WTC11 (cell line): ENCODE results near the gene ZNF821. TPM values are rescaled to one million over a fixed set of nuclear protein-coding genes. Genes with fewer than 3 reads are reported as not detected.
A peak's percentile ranks its signal among the peaks of the same experiment; 100 is the strongest.

Experiments
- ATAC-seq: fragments of 200-7000 bp; cut with Tn5 transposase; 2 replicates; pipeline ENCODE4 v1.10.0; 2021; ENCODE audit warnings: mild to moderate bottlenecking, moderate library complexity
- CTCF ChIA-PET: fragments of 300-600 bp; sonication (Branson Sonifier 250); formaldehyde crosslinking; loops from one replicate; lab custom pipeline; 2021; ENCODE audit warnings: antibody characterized with exemption; lab: Charles Lee
- POLR2A ChIA-PET: fragments of 350-600 bp; sonication (Branson Sonifier 250); formaldehyde crosslinking; loops from one replicate; lab custom pipeline; 2021; ENCODE audit warnings: antibody characterized with exemption; lab: Charles Lee
- DNase-seq: peaks from one replicate; pipeline ENCODE4 v3.0.0; 2021; ENCODE audit warnings: low spot score
- H3K27ac Mint-ChIP-seq: 2 replicates; pipeline ENCODE4 v1.8.0; 2021; ENCODE audit warnings: mixed read lengths
- H3K27me3 Mint-ChIP-seq: 2 replicates; pipeline ENCODE4 v1.8.0; 2021; ENCODE audit warnings: low read depth, mild to moderate bottlenecking, moderate library complexity, mixed read lengths
- H3K36me3 Mint-ChIP-seq: 2 replicates; pipeline ENCODE4 v1.8.0; 2021; ENCODE audit warnings: mixed read lengths
- H3K4me1 Mint-ChIP-seq: 2 replicates; pipeline ENCODE4 v1.8.0; 2022; ENCODE audit warnings: mixed read lengths
- H3K4me3 Mint-ChIP-seq: 2 replicates; pipeline ENCODE4 v1.8.0; 2021; ENCODE audit warnings: mild to moderate bottlenecking, moderate library complexity, mixed read lengths
- H3K9me3 Mint-ChIP-seq: 2 replicates; pipeline ENCODE4 v1.8.0; 2021; ENCODE audit warnings: mixed read lengths
- CREB1 ChIP-seq: sonication (generic); formaldehyde crosslinking; IDR thresholded peaks from 2 replicates; pipeline ENCODE4 v1.8.0; 2023; ENCODE audit warnings: mild to moderate bottlenecking, missing genetic modification reagents
- EMX1 ChIP-seq: fragments of 250-450 bp; sonication (Bioruptor Pico); IDR thresholded peaks from 2 replicates; pipeline ENCODE4 v1.8.0; 2021; ENCODE audit warnings: mild to moderate bottlenecking
- FOXK1 ChIP-seq: sonication (generic); formaldehyde crosslinking; IDR thresholded peaks from 2 replicates; pipeline ENCODE4 v1.8.0; 2022; ENCODE audit warnings: mild to moderate bottlenecking, moderate library complexity, missing genetic modification reagents
- GABPB1 ChIP-seq: sonication (generic); formaldehyde crosslinking; IDR thresholded peaks from 2 replicates; pipeline ENCODE4 v1.8.1; 2023; ENCODE audit warnings: mild to moderate bottlenecking, missing genetic modification reagents
- IRF2 ChIP-seq: sonication (generic); formaldehyde crosslinking; IDR thresholded peaks from 2 replicates; pipeline ENCODE4 v1.8.0; 2022; ENCODE audit warnings: low read depth, missing genetic modification reagents, borderline replicate concordance
- JAZF1 ChIP-seq: fragments of 250-450 bp; sonication (Bioruptor Pico); IDR thresholded peaks from 2 replicates; pipeline ENCODE4 v1.9.0; 2021; ENCODE audit warnings: moderate library complexity, mild to moderate bottlenecking, inconsistent platforms
- KAT7 ChIP-seq: sonication (generic); formaldehyde crosslinking; IDR thresholded peaks from 2 replicates; pipeline ENCODE4 v1.8.1; 2023; ENCODE audit warnings: missing genetic modification reagents, mild to moderate bottlenecking, borderline replicate concordance
- NFATC4 ChIP-seq: fragments of 250-450 bp; sonication (Bioruptor Pico); IDR thresholded peaks from 2 replicates; pipeline ENCODE4 v1.9.0; 2021; ENCODE audit warnings: mild to moderate bottlenecking
- NR3C1 ChIP-seq: sonication (generic); formaldehyde crosslinking; conservative IDR thresholded peaks from 2 replicates; pipeline ENCODE4 v1.8.1; 2023; ENCODE audit warnings: low read depth, mild to moderate bottlenecking, missing genetic modification reagents
- RORB ChIP-seq: fragments of 250-450 bp; sonication (Bioruptor Pico); IDR thresholded peaks from 2 replicates; pipeline ENCODE4 v1.9.0; 2021; ENCODE audit warnings: mild to moderate bottlenecking
- SMAD3 ChIP-seq: sonication (generic); formaldehyde crosslinking; IDR thresholded peaks from 2 replicates; pipeline ENCODE4 v1.8.0; 2022; ENCODE audit warnings: missing genetic modification reagents, mild to moderate bottlenecking, borderline replicate concordance
- SMAD4 ChIP-seq: sonication (generic); formaldehyde crosslinking; IDR thresholded peaks from 2 replicates; pipeline ENCODE4 v1.8.0; 2022; ENCODE audit warnings: mild to moderate bottlenecking, missing genetic modification reagents
- TCF7 ChIP-seq: sonication (generic); formaldehyde crosslinking; IDR thresholded peaks from 2 replicates; pipeline ENCODE4 v1.8.0; 2022; ENCODE audit warnings: mild to moderate bottlenecking, low read depth, missing genetic modification reagents, moderate library complexity
- ZBTB21 ChIP-seq: sonication (generic); formaldehyde crosslinking; IDR thresholded peaks from 2 replicates; pipeline ENCODE4 v1.8.1; 2023; ENCODE audit warnings: mild to moderate bottlenecking, missing genetic modification reagents, borderline replicate concordance
- ZNF121 ChIP-seq: sonication (generic); formaldehyde crosslinking; IDR thresholded peaks from 2 replicates; pipeline ENCODE4 v1.8.0; 2023; ENCODE audit warnings: missing genetic modification reagents
- ZNF232 ChIP-seq: sonication (generic); formaldehyde crosslinking; IDR thresholded peaks from 2 replicates; pipeline ENCODE4 v1.8.0; 2022; ENCODE audit warnings: mild to moderate bottlenecking, missing genetic modification reagents
- total RNA-seq: library from RNA; stranded (reverse); gene quantifications from 3 replicates; pipeline ENCODE4 v1.2.3, GENCODE V29; 2021
- TF ChIP-seq, protein P1 (sequence below): fragments of 250-450 bp; sonication (Bioruptor Pico); IDR thresholded peaks from 2 replicates; pipeline ENCODE4 v1.9.0; 2021; ENCODE audit warnings: mild to moderate bottlenecking
- TF ChIP-seq, protein P2 (sequence below): fragments of 250-450 bp; sonication (Bioruptor Pico); IDR thresholded peaks from 2 replicates; pipeline ENCODE4 v1.8.0; 2021; ENCODE audit warnings: mild to moderate bottlenecking
- TF ChIP-seq, protein P3 (sequence below): sonication (generic); formaldehyde crosslinking; IDR thresholded peaks from 2 replicates; pipeline ENCODE4 v1.8.1; 2022; ENCODE audit warnings: mild to moderate bottlenecking, missing genetic modification reagents, moderate library complexity, borderline replicate concordance
- TF ChIP-seq, protein P4 (sequence below): fragments of 250-450 bp; sonication (Bioruptor Pico); conservative IDR thresholded peaks from 2 replicates; pipeline ENCODE4 v1.9.0; 2021; ENCODE audit warnings: mild to moderate bottlenecking
- TF ChIP-seq, protein P5 (sequence below): sonication (generic); formaldehyde crosslinking; IDR thresholded peaks from 2 replicates; pipeline ENCODE4 v1.8.1; 2022; ENCODE audit warnings: missing genetic modification reagents, borderline replicate concordance

ZNF821 gene
- total RNA-seq, 1 experiment from 2014 or later: 16.2 TPM

DNA sequence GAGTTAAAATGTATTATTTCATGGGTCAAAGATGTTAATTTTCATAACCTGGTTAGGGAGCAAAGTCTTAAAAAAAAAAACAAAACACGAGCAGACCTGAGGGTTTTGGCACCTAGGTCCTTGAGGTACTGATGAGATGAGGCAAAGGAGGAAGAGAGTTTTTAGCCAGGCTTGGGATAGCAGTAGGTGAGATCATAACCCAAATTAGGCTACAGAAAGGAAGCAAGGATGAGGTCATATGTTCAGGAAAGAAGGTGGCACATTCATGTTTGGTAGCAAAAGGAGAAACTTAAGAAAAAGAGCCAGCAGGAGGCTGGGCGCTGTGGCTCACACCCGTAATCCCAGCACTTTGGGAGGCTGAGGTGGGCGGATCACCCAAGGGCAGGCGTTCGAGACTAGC lies 35.4 kb downstream of the ZNF821 start (continued):
- TF ChIP-seq IRF2 (CRISPR knock-in tag) (no peak), RORB (CRISPR knock-in tag) (no peak), GABPB1 (CRISPR knock-in tag) (no peak)
- TF ChIP-seq, protein P1, sequence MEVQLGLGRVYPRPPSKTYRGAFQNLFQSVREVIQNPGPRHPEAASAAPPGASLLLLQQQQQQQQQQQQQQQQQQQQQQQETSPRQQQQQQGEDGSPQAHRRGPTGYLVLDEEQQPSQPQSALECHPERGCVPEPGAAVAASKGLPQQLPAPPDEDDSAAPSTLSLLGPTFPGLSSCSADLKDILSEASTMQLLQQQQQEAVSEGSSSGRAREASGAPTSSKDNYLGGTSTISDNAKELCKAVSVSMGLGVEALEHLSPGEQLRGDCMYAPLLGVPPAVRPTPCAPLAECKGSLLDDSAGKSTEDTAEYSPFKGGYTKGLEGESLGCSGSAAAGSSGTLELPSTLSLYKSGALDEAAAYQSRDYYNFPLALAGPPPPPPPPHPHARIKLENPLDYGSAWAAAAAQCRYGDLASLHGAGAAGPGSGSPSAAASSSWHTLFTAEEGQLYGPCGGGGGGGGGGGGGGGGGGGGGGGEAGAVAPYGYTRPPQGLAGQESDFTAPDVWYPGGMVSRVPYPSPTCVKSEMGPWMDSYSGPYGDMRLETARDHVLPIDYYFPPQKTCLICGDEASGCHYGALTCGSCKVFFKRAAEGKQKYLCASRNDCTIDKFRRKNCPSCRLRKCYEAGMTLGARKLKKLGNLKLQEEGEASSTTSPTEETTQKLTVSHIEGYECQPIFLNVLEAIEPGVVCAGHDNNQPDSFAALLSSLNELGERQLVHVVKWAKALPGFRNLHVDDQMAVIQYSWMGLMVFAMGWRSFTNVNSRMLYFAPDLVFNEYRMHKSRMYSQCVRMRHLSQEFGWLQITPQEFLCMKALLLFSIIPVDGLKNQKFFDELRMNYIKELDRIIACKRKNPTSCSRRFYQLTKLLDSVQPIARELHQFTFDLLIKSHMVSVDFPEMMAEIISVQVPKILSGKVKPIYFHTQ (CRISPR knock-in tag): no peak

DNA sequence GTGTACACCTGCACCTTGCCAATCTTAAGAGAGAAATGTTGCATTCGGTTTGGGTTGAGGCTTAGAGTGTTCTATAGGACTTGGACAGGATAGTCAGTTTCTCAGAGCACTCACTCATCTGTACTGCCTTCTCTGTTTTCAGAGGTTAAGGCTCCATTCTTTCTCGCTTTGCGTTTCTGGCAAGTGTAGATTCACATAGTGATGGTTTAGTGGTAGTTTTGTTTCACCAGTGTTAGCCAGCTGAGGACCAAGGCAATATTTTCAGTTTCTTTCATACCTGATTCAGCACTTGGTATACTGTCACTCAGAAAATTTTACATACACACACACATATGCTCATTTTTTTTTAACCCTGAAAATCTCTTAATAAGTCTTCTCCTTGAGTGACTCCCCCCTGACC lies 36.9 kb downstream of the ZNF821 start:
- Mint-ChIP-seq H3K4me3 (peak overlapping the region; percentile 93), H3K27ac (peak overlapping the region; percentile 91), H3K4me1 (peaks cover 12% of the 10 kb centered on the region), H3K36me3 (peaks cover 27% of the 10 kb centered on the region), H3K27me3 (peaks cover 2% of the 10 kb centered on the region; the same call in 1 of the 2 replicates), H3K9me3 (no peaks in the 10 kb centered on the region)
- CTCF ChIA-PET: no interaction called here
- DNase-seq (no peak), ATAC-seq (no peak)
- POLR2A ChIA-PET: no interaction called here
- TF ChIP-seq, protein P2, sequence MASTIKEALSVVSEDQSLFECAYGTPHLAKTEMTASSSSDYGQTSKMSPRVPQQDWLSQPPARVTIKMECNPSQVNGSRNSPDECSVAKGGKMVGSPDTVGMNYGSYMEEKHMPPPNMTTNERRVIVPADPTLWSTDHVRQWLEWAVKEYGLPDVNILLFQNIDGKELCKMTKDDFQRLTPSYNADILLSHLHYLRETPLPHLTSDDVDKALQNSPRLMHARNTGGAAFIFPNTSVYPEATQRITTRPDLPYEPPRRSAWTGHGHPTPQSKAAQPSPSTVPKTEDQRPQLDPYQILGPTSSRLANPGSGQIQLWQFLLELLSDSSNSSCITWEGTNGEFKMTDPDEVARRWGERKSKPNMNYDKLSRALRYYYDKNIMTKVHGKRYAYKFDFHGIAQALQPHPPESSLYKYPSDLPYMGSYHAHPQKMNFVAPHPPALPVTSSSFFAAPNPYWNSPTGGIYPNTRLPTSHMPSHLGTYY (CRISPR knock-in tag): no peak
- TF ChIP-seq JAZF1 (CRISPR knock-in tag): no peak
- no peak for TF ChIP-seq RORB (CRISPR knock-in tag)
- TF ChIP-seq ZBTB21 (CRISPR knock-in tag): no peak
- no peak for TF ChIP-seq ZNF121
- TF ChIP-seq, protein P3, sequence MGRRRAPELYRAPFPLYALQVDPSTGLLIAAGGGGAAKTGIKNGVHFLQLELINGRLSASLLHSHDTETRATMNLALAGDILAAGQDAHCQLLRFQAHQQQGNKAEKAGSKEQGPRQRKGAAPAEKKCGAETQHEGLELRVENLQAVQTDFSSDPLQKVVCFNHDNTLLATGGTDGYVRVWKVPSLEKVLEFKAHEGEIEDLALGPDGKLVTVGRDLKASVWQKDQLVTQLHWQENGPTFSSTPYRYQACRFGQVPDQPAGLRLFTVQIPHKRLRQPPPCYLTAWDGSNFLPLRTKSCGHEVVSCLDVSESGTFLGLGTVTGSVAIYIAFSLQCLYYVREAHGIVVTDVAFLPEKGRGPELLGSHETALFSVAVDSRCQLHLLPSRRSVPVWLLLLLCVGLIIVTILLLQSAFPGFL (CRISPR knock-in tag): no peak
- no peak for TF ChIP-seq FOXK1 (CRISPR knock-in tag)
- TF ChIP-seq SMAD3 (CRISPR knock-in tag): no peak
- TF ChIP-seq NR3C1 (CRISPR knock-in tag): no peak
- TF ChIP-seq EMX1: no peak
- TF ChIP-seq CREB1 (CRISPR knock-in tag): no peak
- TF ChIP-seq ZNF232 (CRISPR knock-in tag): no peak
- no peak for TF ChIP-seq TCF7 (CRISPR knock-in tag)
- no peak for TF ChIP-seq KAT7 (CRISPR knock-in tag)
- TF ChIP-seq, protein P4, sequence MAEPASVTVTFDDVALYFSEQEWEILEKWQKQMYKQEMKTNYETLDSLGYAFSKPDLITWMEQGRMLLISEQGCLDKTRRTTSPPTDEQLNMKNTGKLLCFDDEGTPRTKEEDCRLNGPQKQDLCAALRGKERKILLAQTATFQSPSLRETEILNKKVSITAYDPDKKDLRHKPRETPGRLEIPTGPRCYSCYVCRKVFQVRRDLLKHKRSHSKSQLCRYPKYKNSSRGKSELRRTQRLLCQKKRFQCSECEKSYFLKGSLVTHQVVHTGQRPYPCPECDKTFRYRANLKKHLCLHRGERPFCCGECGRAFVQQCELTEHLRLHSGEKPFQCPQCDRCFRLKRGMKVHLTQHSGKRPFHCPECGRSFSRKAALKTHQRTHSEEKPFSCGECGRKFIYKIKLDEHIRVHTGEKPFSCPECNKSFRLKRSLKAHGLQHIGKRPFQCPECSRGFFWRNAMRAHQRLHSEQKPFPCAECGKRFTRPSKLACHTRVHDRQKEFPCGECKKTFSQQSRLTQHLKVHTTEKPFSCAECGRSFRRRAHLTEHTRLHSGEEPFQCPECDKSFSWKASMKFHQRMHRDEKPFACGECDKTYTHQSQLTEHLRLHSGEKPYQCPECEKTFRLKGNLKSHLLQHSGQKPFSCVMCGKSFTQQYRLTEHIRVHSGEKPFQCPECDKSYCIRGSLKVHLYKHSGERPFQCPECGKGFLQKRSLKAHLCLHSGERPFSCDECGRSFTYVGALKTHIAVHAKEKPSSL (CRISPR knock-in tag): no peak

DNA sequence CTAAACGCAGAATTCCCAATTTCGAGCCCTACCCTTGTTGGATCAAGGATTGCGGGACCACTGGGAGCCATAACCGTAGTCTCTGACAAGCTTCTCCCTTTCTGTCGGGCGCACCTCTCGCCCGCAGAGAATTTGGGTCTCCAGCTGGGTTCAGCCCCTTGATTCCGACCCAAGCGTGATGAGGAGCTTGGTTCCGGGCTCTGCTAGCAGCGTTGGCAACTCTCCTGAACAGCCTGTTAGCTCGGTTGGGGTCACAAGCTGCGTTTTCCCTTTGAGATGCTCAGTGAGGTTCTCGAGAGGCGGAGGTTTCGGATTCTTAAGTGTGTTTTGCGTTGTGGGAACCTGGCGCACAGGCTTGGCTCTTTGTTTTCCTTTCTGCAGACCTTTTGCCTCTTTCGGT lies 37.6 kb downstream of the ZNF821 start:
- peaks cover 2% of the 10 kb centered on the region; the same call in 1 of the 2 replicates for H3K27me3 Mint-ChIP-seq
- H3K27ac Mint-ChIP-seq: peak overlapping the region; percentile 91
- peak overlapping the region; percentile 93 for H3K4me3 Mint-ChIP-seq
- ChIA-PET POLR2A (no interaction called here), CTCF (interaction anchor here (0.6 kb wide), 2 partner anchors 65 to 109 kb away, joined by 3 to 5 read pairs; no protein-coding TSS in a partner anchor)
- peaks cover 27% of the 10 kb centered on the region for H3K36me3 Mint-ChIP-seq
- no peaks in the 10 kb centered on the region for H3K9me3 Mint-ChIP-seq
- TF ChIP-seq SMAD4: no peak
- TF ChIP-seq, protein P5, sequence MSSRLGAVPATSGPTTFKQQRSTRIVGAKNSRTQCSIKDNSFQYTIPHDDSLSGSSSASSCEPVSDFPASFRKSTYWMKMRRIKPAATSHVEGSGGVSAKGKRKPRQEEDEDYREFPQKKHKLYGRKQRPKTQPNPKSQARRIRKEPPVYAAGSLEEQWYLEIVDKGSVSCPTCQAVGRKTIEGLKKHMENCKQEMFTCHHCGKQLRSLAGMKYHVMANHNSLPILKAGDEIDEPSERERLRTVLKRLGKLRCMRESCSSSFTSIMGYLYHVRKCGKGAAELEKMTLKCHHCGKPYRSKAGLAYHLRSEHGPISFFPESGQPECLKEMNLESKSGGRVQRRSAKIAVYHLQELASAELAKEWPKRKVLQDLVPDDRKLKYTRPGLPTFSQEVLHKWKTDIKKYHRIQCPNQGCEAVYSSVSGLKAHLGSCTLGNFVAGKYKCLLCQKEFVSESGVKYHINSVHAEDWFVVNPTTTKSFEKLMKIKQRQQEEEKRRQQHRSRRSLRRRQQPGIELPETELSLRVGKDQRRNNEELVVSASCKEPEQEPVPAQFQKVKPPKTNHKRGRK (CRISPR knock-in tag): no peak
- no peak for TF ChIP-seq NFATC4 (CRISPR knock-in tag)
- DNase-seq: peak; percentile 21
- no peak for ATAC-seq
- H3K4me1 Mint-ChIP-seq: peaks cover 12% of the 10 kb centered on the region
